T1000 (cell line): ENCODE results near the gene KLF2.

Source experiments
- DNase-seq: peaks from one replicate; lab custom pipeline; 2025; ENCODE audit warnings: mixed read lengths; lab: John Stamatoyannopoulos, UW

Gene KLF2

DNA sequence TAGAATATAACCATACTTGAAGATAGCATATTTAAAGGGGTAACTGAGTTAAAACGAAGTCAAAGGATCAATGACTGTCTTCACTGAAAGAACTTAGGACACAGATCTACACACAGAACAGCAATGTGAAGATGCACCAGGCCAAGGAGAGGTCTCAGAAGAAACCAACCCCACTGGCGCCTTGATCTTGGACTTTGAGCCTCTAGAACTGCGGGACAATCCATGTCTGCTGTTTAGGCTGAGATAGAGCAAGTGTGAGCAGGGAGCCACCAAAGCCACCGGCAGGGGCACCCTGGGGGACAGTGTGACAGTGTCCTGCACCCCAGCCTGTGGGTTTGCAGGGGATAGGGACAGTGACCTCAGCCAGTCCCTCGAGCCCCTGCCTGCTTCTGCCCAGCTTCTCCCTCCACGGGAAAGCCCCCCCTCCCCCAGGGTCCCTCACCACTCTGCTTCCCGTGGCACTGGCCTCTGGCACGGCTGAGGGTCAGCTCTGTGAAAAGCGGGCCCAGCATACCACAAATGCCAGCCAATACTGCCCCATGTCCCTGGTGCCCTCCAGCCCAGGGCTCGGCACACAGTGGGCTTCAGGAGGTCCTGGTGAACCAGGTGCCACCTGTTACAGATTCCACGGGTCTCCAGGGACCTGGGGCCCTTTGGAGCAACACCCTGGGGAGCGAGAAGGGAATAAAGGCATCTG, 40.8 kb downstream of the KLF2 start:
- no peak for DNase-seq

DNA sequence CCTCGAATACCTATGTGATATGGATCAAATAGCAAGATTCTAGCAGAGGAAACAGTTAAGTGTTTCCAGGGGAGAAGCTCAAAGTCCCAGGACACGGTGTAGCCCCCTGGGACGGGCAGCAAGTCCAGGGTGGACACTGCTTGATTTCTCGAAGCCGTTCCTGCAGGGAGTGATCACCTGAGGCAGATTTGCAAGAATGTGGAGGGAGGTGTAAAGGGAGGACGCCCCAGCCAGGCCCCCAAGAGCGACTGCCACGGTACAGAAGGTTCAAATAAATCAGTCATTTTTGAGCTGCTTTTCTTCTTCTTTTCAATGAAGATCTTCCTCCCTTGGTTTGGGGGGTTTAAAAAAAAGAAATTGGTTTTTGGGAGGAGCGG, 41.4 kb downstream of the KLF2 start:
- no peak for DNase-seq

DNA sequence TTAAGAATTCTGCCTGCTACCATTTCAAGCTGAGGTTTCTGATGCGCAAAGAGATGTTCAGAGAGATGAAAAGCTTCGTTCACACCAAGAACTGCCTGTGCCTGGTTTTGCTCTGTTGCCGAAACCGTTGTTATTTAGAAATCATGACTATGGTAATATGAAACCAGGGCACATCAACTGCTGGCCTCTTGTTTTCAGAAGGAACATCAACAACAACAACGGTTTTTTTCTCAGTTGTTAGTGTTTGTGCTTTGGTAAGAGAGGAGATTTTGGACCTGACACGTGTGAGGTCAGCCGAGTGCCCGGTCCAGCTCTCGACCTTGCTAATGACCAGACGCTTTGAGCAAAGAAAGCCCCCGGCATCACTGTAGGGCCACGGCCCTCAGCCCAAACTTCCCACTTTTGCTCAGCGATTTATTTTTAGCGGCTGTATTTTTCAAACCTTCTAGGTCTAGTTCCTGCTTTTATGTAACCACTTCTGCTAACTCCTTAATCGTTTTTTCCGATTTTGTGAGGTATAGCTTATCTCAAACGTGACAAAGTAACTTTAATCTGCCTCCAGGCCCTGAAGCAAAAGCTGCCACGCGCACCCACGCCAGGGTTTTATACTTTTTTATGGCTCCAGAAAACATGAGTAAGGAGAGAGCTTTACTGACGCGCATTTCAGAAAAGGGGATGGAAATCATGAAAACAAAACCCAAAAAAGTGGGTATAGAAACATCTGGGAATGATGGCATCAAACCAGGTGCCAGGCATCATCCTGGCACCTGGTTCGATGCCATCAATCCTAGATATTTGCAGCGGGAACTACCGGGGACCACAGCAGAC, 42.0 kb downstream of the KLF2 start:
- DNase-seq, result no peak

DNA sequence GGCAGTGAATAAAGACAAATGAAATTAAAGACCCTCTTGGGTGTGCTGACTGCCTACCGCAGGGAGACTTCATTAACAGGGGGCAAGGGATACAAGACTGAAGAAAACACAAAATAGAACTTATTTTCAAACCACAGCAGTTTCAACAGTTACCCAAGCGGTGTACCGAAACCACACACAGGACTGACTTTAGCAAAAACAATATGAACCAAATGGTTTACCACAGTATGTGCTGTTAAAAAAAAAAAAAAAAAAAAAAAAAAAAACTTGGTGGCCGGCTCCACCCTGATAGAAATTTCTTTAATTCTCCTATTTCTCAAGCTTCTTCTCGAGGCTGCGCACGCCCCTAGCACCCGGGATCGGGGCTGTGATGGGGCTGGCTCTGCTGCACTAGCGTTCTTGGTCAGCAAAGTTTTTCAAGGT, 42.6 kb downstream of the KLF2 start:
- no peak for DNase-seq

DNA sequence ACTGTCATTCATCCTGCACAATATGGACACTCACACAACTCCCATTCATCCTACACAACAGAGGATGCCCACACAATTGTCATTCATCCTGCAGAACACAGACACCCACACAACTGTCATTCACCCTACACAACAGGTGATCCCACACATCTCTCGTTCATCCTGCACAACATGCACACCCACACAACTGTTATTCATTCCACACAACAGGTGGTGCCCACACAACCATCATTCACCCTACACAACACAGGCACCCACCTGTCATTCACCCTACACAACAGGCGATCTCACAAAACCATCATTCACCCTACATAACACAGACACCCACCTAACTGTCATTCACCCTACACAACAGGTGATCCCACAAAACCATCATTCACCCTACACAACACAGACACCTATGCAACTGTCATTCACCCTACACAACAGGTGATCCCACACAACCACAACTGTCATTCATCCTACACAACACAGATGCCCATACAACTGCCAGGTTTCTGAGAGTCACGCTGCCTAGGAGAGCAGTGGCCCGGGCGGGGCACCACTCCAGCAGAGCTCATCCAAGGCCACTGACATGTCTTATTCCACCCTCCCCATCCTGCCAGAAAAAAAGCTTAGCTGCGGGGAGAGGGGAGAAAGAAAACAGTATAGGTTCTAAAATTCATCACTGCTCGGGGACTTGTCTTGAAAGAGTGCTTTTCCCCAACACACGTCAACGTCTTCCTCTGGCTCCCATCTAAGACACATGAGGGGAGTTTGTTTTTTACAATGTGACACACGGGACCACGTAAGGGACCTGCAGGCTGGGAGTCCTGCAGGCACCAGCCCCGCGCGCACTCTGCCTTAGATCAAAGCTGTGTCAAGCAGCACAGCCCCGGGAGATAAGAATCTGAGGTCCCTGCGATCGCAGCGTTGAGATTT, 44.0 kb downstream of the KLF2 start:
- no peak for DNase-seq

DNA sequence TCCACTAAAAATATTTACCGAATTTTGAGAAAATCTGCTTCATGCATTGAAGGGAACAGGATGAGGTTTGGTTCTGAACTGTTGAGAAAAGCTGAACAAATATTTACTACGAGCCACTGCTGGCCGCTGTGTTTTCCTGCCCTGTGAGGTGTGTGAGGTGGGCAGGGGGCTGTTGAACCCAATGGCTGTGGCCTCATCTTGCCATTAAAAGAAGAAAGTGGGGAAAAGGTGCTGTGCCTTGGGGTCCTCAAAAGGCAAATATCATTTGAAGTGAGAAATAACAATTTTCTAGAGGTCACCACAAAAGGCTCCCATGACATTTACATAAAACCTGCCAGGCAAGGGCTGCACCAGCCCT, 44.7 kb downstream of the KLF2 start:
- no peak for DNase-seq

DNA sequence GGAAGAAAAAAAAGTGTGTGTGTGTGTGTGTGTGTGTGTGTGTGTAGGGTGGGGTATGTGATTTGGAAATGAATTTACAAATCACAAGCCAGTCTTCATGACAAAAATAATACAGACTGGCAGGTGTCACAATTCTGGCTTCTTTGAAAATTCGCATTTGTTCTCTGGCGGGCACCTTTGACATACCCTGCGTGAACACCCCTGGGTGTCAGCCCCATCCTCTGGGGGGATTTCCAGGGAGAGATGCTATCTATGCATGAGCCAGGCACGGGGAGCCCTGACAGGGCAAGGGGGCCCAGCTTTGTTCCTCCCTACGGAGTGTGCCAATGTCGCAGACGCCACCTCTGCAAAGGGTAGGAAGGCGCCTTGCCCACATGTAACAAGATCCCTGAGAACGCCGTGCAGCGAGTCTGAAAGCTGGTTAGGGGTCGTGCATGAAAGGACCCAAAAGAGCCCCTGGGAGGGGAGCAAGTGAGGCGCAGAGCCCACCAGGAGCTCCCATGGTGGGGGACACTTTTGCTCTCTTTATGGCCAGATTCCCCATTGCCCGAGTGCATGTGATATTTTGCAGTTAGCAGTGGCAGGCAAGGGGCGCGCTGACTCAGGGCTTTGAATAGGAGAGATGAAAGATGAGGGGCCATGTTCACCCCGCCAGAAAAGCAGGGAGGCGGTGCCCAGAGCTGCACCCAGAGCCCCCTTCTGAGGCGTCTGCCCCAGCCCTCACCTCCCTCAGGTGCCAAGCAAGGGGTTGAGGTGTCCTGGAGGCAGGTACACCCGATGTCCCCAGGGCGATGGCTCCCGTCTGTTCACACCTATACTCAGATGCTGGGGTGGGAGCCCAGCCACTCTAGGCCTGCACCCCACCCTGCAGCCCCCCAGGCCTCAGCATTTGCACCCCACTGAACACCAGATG, 45.3 kb downstream of the KLF2 start:
- no peak for DNase-seq

DNA sequence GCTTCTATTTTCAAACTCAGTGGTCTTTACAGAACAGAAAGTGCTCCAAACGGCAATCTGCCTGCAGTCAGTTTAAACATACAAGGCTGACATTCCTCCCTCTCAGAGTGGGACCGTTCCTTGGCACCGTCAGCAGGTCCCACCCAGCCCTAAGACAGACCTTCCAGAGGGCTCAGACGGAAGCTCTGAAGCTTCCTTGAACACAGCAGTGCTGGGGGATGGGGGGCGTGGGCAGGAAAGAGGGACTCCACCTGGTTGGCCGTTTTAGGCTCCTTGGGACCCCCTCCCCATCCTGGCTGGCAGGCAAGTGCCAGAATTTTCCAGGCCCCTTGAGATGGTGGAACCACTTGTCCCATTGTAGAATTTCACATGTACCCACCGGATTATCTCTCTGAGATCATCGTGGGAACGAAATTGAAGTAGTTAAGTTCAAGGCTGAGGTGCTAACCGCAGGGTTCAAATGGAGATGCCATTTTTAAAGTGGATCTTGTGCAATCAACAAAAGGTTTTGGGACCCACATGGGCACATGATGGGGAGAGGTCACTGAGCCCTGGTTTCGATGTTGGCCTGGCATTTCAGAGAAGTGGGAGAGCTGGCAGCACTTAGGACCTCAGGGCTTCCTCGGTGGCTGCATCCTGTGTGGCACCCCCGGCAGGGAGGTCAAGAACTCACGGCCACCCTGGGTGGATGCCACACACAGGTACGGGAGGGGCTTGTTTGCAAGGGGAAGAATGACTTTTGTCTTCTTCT, 46.2 kb downstream of the KLF2 start:
- DNase-seq, result no peak

DNA sequence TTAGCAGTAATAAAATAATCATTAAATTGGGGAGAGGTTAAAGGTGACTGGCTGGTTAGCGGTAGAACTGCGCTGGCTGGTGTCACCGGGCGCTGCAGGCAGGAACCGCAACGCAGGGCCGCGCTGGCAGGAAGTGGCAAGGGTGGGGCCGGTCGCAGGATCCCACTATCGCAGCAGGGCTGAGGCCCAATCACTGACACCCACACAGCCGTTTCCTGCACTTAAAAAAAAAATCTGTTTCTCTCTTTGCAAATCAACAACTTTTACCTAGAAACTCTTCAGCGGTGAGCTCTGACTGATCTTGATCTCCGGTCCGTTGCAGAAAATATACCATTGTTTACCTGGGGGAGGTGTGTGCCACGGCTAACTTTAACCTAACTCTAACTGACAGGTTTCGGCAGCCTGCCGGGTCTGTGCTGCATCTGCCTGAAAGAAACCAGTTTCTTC, 46.9 kb downstream of the KLF2 start:
- DNase-seq, result no peak

DNA sequence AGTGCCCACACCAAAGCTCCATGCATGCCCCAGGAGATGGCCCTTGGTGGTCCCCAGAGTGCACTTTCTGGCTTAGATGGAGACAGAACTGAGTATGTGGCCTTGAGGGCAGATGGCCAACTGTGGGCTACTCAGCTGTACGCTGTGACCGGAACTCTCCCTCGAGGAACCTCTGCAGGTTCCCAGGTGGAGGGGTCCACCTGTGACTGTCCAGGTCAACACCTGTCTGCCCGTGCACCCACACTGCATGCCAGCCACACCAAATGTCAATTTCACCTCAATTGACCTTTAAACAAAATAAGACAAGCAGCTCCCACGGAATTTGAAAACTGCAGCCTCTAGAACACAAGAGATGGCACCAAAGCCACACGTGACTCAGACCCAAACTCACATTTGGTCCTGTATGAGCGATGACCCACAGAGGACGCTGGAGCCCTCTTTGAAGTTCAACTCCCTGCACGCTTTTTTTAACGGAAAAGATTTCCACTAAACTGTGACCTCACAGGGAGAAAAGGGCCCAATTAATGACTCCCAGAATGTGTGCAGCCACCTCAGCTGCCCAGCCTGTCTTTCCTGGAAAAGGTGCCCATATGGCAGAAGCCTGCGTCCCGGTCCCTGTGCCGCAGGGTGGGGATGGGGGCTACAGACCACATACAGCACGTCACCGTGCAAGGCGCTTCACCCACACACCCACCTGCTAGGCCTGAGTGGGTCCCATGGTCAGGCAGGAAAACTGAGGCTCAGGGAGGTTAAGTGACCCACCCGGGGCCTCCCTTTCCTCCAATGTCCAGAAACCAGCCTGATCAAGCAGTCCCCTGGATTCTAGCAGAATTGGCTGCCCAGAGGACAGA, 47.7 kb downstream of the KLF2 start:
- no peak for DNase-seq

DNA sequence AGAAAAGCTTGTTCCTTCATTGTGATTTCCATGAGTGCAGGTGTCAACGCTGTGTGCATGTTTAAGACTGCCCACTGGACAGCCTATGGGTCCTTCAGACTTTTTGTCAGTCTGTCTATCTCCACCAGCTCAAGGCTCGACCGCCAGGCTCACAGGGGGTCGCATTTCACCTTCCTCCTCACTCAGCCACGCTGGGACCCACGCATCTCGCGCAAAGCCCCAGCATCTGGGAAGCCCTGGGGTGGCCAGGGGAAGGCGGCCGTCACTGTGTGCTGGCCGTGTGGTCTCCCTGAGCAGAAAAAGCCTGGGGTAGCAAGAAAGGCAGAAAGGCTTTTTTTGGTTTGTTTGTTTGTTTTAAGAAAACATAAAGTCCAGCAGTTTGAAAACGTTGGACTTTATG, 48.5 kb downstream of the KLF2 start:
- no peak for DNase-seq

DNA sequence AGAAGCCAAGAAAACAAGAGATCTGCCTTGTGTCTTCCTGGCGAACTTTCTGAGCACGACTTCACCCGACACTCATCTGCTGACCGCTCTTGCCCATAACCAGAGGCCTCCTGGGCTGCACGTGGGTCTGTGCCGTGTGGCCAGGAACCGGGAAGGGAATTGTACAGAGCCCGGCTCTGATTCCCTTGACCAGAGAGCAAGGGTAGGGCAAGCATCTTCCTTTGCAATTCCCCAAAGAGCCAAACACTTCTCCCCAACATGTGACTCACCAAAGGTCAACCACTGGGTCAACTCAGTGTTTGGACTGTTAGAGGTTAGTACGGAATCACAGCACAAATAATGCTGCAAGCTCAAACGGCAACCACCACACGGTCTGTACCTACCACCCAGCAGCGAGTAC, 48.9 kb downstream of the KLF2 start:
- no peak for DNase-seq

DNA sequence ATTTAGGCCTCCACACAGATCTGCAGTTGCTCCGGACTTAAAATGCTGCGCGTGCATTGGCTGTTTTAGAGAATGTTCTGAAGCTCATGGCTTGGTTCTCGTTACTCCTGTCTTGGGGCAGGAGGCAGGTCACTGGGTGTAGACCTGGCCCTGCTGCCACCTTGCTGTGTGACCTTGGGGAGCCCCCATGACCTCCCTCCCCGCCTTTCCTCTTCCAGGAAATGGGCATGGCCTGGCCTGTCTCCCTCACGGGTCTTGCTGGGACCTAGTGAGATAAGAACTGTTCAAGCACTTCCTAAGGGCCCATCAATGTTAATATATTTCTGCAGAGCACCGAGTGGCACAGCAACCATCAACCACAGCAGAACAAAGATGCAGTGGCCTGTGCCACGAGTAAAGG, 49.4 kb downstream of the KLF2 start:
- DNase-seq, result no peak

DNA sequence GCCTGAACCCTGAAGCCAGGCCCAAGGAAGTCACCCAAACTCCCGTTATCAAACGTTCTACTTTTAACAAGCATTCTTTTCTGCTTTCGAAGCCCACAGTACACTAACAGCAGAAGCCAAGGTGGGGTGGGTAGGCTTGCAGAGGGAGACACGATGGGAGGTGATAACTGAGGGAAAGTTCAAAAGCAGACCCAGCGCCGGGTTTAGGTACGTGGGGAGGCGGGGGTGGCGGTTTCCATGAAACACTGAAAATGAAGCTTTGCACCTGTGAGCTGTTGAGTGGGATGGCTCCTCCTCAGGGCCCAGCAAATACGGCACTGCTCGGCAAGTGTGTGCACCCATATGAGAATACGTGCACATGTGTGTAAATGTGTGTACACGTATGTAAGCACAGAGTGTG, 49.8 kb downstream of the KLF2 start:
- no peak for DNase-seq

DNA sequence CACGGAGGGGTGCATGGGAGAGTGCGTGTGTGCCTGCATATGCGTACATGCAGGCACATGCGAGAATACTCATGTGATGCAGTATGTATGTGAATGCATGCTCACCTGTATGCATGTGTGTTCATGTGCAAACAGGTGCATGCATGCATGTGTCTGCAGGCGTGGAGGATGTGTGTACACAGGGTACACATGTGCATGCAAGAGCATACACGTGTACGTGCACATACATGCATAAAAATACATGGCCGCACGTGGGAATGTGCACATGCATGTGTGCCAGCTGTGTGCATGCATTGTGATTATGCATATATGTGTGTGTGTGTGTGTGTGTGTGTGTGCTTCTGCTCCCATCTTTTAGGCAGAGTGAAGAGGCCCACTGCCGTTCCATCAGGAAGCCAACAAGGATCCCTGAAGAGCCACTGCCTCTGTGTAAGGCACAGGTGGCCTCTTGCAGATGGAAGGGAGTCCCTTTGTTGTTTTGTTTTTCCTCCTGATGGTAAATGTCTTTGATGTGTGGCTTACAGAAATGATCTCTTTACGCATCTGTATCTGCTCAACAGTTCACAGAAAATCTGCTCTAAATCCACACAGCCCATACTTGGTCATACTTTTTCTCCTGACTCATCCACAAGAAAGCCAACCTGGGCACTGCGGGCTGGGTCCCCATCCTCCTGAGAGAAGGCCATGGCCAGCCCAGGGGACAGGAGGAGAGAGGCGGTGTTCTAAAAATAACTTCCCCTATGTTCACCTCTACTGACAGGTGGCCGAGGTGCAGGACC, 50.7 kb downstream of the KLF2 start:
- no peak for DNase-seq

DNA sequence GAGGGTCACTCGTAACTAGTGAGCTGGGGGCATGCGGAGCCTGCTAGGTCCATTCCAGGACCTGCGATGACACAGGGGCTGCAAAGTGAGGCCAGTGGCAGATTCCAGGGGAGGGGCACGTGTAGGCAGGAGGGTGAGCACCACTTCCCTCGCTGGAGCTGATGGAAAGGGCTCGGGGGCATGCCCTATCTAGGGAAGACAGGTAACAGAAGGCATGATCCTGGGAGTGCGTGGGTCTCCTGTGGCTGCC, 51.2 kb downstream of the KLF2 start:
- DNase-seq, result no peak

DNA sequence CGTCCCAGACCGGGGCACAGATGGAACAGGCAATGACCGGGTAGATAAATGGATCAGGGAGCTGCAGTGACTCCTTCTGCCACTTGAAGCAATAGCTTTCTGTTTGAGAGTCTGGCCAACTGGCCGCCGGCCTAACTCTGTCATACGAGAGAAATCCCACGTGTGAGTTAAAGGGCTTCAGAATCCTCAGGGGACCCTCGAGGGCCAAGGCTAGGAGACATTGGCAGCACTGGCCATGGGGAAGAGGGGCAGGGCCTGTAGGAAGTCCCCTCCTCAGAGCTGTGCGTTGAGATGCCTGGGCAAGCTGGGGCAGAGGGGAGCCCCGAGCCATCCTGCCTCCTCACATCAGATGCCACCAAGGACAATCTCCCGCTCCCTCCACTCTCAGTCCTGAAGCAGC, 51.6 kb downstream of the KLF2 start:
- no peak for DNase-seq

DNA sequence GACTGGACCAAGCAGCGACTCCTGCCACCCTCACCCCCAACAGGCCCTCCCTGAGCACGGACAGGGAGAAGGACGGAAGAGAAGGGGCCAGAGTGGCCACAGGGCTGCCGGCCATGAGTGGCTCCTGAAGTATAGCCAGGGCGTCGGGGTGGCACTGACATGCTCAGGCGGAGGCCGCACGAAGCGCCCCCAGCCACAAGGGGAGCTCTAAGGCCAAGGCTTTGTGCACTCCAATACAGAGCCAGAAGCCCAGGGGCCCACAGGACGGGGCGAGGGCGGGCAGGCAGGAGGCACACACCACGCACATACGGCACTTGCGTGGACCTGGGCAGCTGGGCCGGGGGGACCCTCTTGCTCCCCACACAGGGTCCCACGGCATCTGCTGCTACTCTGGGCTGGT, 52.0 kb downstream of the KLF2 start:
- no peak for DNase-seq

DNA sequence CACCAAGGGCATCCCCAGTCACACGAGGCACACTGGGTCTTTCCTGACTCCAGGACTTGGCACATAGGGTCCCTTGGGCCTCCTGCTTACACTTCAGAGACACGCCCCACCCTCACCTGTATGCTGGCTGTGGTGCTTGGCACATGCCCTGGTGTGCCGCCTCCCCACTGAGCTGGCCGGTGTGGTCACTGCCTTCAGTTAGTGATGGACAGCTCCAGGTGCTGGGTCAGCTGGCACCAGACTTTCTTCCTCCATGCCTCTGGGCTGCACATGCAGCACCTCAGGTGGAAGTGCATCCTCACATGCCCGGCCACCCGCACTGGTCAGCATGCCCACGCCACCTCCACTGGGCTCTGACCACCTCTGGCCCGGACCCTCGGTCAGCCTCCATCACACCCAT, 52.9 kb downstream of the KLF2 start:
- no peak for DNase-seq
